Heart left ventricle (tissue), 16 donors: Measurements from ENCODE around the gene C11orf65. TPM values are rescaled to one million over a fixed set of nuclear protein-coding genes. Genes with fewer than 3 reads are reported as not detected.

Experiments
- ATAC-seq, 4 donors: fragments of 200-7000 bp; cut with Tn5 transposase; one replicate each; pipeline ENCODE4 v1.9.1; 2020 to 2022; ENCODE audit warnings: moderate library complexity in 4 of 4, mild to moderate bottlenecking in 3 of 4, moderate number of reproducible peaks in 1 of 4
- DNase-seq, 5 donors: peaks; one replicate each; pipeline ENCODE4 v3.0.0-alpha.2; 2020
- H3K27ac ChIP-seq, 12 donors: fragments of 200-600 bp; sonication (generic) in 4 of 12; one replicate each; pipeline versions ENCODE4 v1.5.0 to v1.8.0; 2016 to 2022; ENCODE audit warnings: mild to moderate bottlenecking in 2 of 12
- H3K27me3 ChIP-seq, 9 donors: fragments of 200-600 bp; sonication (generic) in 2 of 9; one replicate each; pipeline versions ENCODE4 v1.5.1 to v1.8.0; 2016 to 2022; ENCODE audit warnings: mild to moderate bottlenecking in 3 of 9
- H3K36me3 ChIP-seq, 9 donors: fragments of 200-600 bp; sonication (generic) in 2 of 9; one replicate each; pipeline versions ENCODE4 v1.5.0 to v1.8.0; 2018 to 2022; ENCODE audit warnings: mild to moderate bottlenecking in 2 of 9
- H3K4me1 ChIP-seq, 12 donors: fragments of 200-600 bp; sonication (generic) in 4 of 12; one replicate each; pipeline versions ENCODE4 v1.5.0 to v1.8.0; 2016 to 2022; ENCODE audit warnings: mild to moderate bottlenecking in 3 of 12
- H3K4me3 ChIP-seq, 12 donors: fragments of 200-600 bp; sonication (generic) in 4 of 12; one replicate each; pipeline versions ENCODE4 v1.5.0 to v1.8.0; 2017 to 2022; ENCODE audit warnings: mild to moderate bottlenecking in 9 of 12, moderate library complexity in 4 of 12
- H3K9me3 ChIP-seq, 12 donors: fragments of 200-600 bp; sonication (generic) in 4 of 12; one replicate each; pipeline versions ENCODE4 v1.5.0 to v1.8.0; 2016 to 2022; ENCODE audit warnings: mild to moderate bottlenecking in 1 of 12
- CTCF ChIP-seq, 12 donors: fragments of 200-600 bp; sonication (generic) in 4 of 12; IDR thresholded peaks; one replicate each; pipeline versions ENCODE4 v1.5.0 to v1.8.0; 2018 to 2022; ENCODE audit warnings: antibody characterized with exemption in 12 of 12, mild to moderate bottlenecking in 5 of 12
- POLR2A ChIP-seq, 2 donors: fragments of 450-650 bp; IDR thresholded peaks; one replicate each; pipeline ENCODE4 v1.6.1; 2017; ENCODE audit warnings: antibody characterized with exemption in 2 of 2, mild to moderate bottlenecking in 2 of 2, moderate library complexity in 2 of 2
- WGBS, 4 donors: extraction: QIAGEN DNeasy Blood & Tissue Kit in 2 of 4; methylation state at CpG; one replicate each; pipeline versions ENCODE4 v1.1.5 to v1.1.7; 2013 to 2018; 5-methylcytosine and 5-hydroxymethylcytosine counted together
- intact Hi-C, 10 donors: fragments of 100-400 bp; cut with DNase I; formaldehyde crosslinking; loops; one replicate each; pipeline versions ENCODE4 v1.11.1 to v1.14.2; 2022
- long read RNA-seq, 3 donors: library from polyadenylated mRNA; unstranded; transcript quantifications; one replicate each; pipeline ENCODE4 v2.0.0, GENCODE V29; 2020 to 2021
- polyA plus RNA-seq, 2 donors: library from polyadenylated mRNA; stranded (reverse); fragments of 200-250 nt; gene quantifications; one replicate each; pipeline ENCODE4 v1.2.3, GENCODE V29; 2013
- total RNA-seq, 9 donors: library from RNA; depleted of rRNA in 2 of 9; stranded (reverse); fragments of >200 nt in 2 of 9; fragmentation: NEBNext Ultra II Directional in 3 of 9; extraction: Animal tissue kit (Norgen Biotek cat#: 25700) in 3 of 9; gene quantifications; one replicate each; pipeline versions ENCODE4 v1.1.0 to v1.2.4, GENCODE V29; 2016 to 2023
- donor health status: ischemic (EF 13 %, LVEDD 7.1; RV severe dilation, severe dysfunction).
- donor health status: healthy with polysubstance abuse.
- donor health status: DM: no; HTN: yes; CAD: no.
- donor health status: DM: no; HTN: no; CAD: no.
- donor health status: ischemic (EF 25% LVEDD 6.9; RV normal size, moderate dysfunction).
- donor health status: ischemic (EF 25% LVEDD 5.7; RV mildly dilated, moderate dysfunction).
- donor health status: healthy.
- donor health status: DM: yes; HTN: yes; CAD: no.
- donor health status: ischemic (EF 35%, LVEDD 5.7; RV mildly dilated, moderate dysfunction).
- donor health status: nonischemic (EF 11% LVEDD 7.7; RV severe dilation, severe dysfunction).
- donor health status: DM: yes; HTN: yes; CAD: no.
- donor health status: PGD.
- donor health status: ischemic (EF 29% LVEDD 5.4; RV normal size, mild dysfunction).
- donor health status: nonischemic (EF 23%, LVEDD 6.1; RV moderate dilation, normal function).

Gene C11orf65
- total RNA-seq (1 to 10 TPM in 3 of 9 donors, under 1 TPM in 3, not detected in 3; 0.33 to 1.9 (median 1.1) TPM), polyA plus RNA-seq (under 1 TPM; 0.14 to 0.19 TPM)
- long read RNA-seq, donor 1, partial matches to known transcripts = 0 of 1 reads
- long read RNA-seq, donor 1, other reads (novel, unspliced or antisense) = 1 of 1 reads
- long read RNA-seq, donor 2, partial matches to known transcripts = 0 of 1 reads
- long read RNA-seq, donor 2, other reads (novel, unspliced or antisense) = 1 of 1 reads
- long read RNA-seq, donor 3 = 0 reads

GRCh38 chr11:108467091-108467823 is at the start of gene C11orf65:
Gene C11orf65 (minus strand): TSS chr11:108467529. CDS start chr11:108461559, 5,970 bp downstream.
- peak within 1 kb of the TSS; percentile 84 to 100 (median 96) for H3K27ac ChIP-seq
- no peaks in the 10 kb centered on the region for H3K27me3 ChIP-seq
- DNase-seq (peak; percentile 96 to 97 (median 96)), ATAC-seq (peak; percentile 100)
- WGBS, 4 donors = 0% methylated on average over 35 of the region's 35 CpGs
- TF ChIP-seq POLR2A (IDR thresholded peaks at IDR 0.05) (peak; percentile 77 to 98), CTCF (IDR thresholded peaks at IDR 0.05) (no peak)
- no peaks in the 10 kb centered on the region for H3K36me3 ChIP-seq
- no peaks in the 10 kb centered on the region for H3K9me3 ChIP-seq
- intact Hi-C loops = loop anchor here in 4 of 10 donors (1.0 to 10.0 kb wide), 7 partner anchors 30 to 245 kb away; partner anchors contain the start of genes ATM (in 2 of the 4), NPAT (in 2 of the 4), DDX10 (in 1 of the 4) and EXPH5 (in 1 of the 4)
- H3K4me3 ChIP-seq = peak within 1 kb of the TSS; percentile 49 to 83 (median 68)
- H3K4me1 ChIP-seq = peaks cover 0 to 16% (median 5%) of the 10 kb centered on the region in 12 donors

- Histone ChIP-seq H3K36me3 (peaks cover 0 to 4% (median 0%) of the 10 kb centered on the region in 9 donors), H3K27ac (no peak overlapping the region), H3K4me3 (no peak overlapping the region), H3K9me3 (no peaks in the 10 kb centered on the region), H3K27me3 (no peaks in the 10 kb centered on the region), H3K4me1 (no peaks in the 10 kb centered on the region)
- ATAC-seq = no peak
- intact Hi-C loops = no loop called here
- 94 to 98% (median 96%) methylated on average over 4 of the region's 4 CpGs for WGBS, 4 donors
- TF ChIP-seq CTCF (IDR thresholded peaks at IDR 0.05) (no peak), POLR2A (IDR thresholded peaks at IDR 0.05) (no peak)
- no peak for DNase-seq
These were observed 48.8 kb upstream of the C11orf65 start for GRCh38 chr11:108516125-108516524.

GRCh38 chr11:108512708-108513107 is 45.4 kb upstream of the C11orf65 start:
- no peaks in the 10 kb centered on the region for H3K27me3 ChIP-seq
- no peaks in the 10 kb centered on the region for H3K9me3 ChIP-seq
- no peaks in the 10 kb centered on the region for H3K4me1 ChIP-seq
- H3K27ac ChIP-seq = no peak overlapping the region
- no peak for TF ChIP-seq CTCF (IDR thresholded peaks at IDR 0.05)
- no peak for TF ChIP-seq POLR2A (IDR thresholded peaks at IDR 0.05)
- WGBS, 4 donors = 65 to 80% (median 72%) methylated on average over 2 of the region's 2 CpGs
- intact Hi-C loops = no loop called here
- no peak for ATAC-seq
- H3K4me3 ChIP-seq = no peak overlapping the region
- no peak for DNase-seq
- peaks cover 0 to 4% (median 0%) of the 10 kb centered on the region in 9 donors for H3K36me3 ChIP-seq

GRCh38 chr11:108511851-108512474 is 44.6 kb upstream of the C11orf65 start:
- DNase-seq (no peak), ATAC-seq (no peak)
- Histone ChIP-seq H3K4me3 (no peak overlapping the region), H3K4me1 (no peaks in the 10 kb centered on the region), H3K36me3 (peaks cover 0 to 4% (median 0%) of the 10 kb centered on the region in 9 donors), H3K27me3 (no peaks in the 10 kb centered on the region), H3K9me3 (no peaks in the 10 kb centered on the region), H3K27ac (no peak overlapping the region)
- no peak for TF ChIP-seq CTCF (IDR thresholded peaks at IDR 0.05)
- TF ChIP-seq POLR2A (IDR thresholded peaks at IDR 0.05) = no peak
- 75 to 88% (median 83%) methylated on average over 2 of the region's 2 CpGs for WGBS, 4 donors
- intact Hi-C loops = no loop called here
